HG03135 (cell line): Measurements from ENCODE around the gene GNAZ.
A peak's percentile ranks its signal among the peaks of the same experiment; 100 is the strongest.
"Not testable (repeated sequence)": the region's sequence is repeated elsewhere in the genome, so short reads cannot be mapped to it uniquely, and the experiment has no call there.

Experiments used
- ATAC-seq: cut with Tn5 transposase; IDR thresholded peaks from one replicate; pipeline ENCODE4 v1.9.1; 2021; ENCODE audit warnings: mild to moderate bottlenecking, moderate library complexity; ENCODE audit not compliant: unreplicated experiment

GNAZ gene

GRCh38 chr22:23070418-23071229 is at the start of gene GNAZ:
Gene GNAZ, plus strand, starts transcription at chr22:23070519. Its CDS starts 25,177 bp downstream, at chr22:23095696.
- peak; percentile 20 for ATAC-seq

- no peak for ATAC-seq
Observed at GRCh38 chr22:23020659-23021293, 49.5 kb upstream of the GNAZ start.

- not testable (repeated sequence) for ATAC-seq
Observed at GRCh38 chr22:23021660-23022353, 48.5 kb upstream of the GNAZ start.

GRCh38 chr22:23023294-23023693 is 47.0 kb upstream of the GNAZ start:
- no peak for ATAC-seq

GRCh38 chr22:23026777-23027176 is 43.5 kb upstream of the GNAZ start:
- ATAC-seq = no peak

- ATAC-seq = not testable (repeated sequence)
Observed at GRCh38 chr22:23027849-23028248, 42.5 kb upstream of the GNAZ start.

- no peak for ATAC-seq
Observed at GRCh38 chr22:23029521-23030228, 40.6 kb upstream of the GNAZ start.

GRCh38 chr22:23031381-23031780 is 38.9 kb upstream of the GNAZ start:
- no peak for ATAC-seq

GRCh38 chr22:23031786-23032185 is 38.5 kb upstream of the GNAZ start:
- no peak for ATAC-seq

GRCh38 chr22:23032658-23033057 is 37.7 kb upstream of the GNAZ start:
- no peak for ATAC-seq

GRCh38 chr22:23033116-23033905 is 37.0 kb upstream of the GNAZ start:
- no peak for ATAC-seq

- ATAC-seq = no peak
Observed at GRCh38 chr22:23034621-23035556, 35.4 kb upstream of the GNAZ start.

- ATAC-seq = no peak
Observed at GRCh38 chr22:23035557-23036277, 34.6 kb upstream of the GNAZ start.

GRCh38 chr22:23036684-23037428 is 33.5 kb upstream of the GNAZ start:
- no peak for ATAC-seq

GRCh38 chr22:23037429-23038333 is 32.6 kb upstream of the GNAZ start:
- no peak for ATAC-seq

- no peak for ATAC-seq
Observed at GRCh38 chr22:23038334-23038642, 32.0 kb upstream of the GNAZ start.

- ATAC-seq = no peak
Observed at GRCh38 chr22:23038902-23039301, 31.4 kb upstream of the GNAZ start.
